ENCODE results near the gene CNTNAP2. TPM values are rescaled to one million over a fixed set of nuclear protein-coding genes. Genes with fewer than 3 reads are reported as not detected.

Gene CNTNAP2
- total RNA-seq, 1 experiment from 2014 or later, result 60.0 TPM

DNA sequence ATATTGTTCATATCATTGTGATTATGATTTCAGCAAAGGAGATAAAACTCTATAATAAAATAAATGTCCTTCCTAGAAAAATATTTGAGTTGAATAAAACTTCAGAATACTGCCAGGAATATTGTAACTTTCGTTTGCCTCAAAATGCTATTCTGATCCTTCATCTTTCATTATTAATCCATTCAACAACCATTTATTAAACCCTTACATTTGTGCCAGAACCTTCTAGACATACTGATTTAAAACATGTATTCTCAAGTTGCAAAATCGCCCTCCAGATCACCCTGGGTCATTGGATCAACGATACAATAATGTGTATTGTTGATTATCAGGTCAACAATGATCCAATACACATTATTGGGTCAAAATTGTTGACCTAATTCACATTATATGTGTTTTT lies 759.8 kb downstream of the CNTNAP2 start:
- TF ChIP-seq, protein P1, sequence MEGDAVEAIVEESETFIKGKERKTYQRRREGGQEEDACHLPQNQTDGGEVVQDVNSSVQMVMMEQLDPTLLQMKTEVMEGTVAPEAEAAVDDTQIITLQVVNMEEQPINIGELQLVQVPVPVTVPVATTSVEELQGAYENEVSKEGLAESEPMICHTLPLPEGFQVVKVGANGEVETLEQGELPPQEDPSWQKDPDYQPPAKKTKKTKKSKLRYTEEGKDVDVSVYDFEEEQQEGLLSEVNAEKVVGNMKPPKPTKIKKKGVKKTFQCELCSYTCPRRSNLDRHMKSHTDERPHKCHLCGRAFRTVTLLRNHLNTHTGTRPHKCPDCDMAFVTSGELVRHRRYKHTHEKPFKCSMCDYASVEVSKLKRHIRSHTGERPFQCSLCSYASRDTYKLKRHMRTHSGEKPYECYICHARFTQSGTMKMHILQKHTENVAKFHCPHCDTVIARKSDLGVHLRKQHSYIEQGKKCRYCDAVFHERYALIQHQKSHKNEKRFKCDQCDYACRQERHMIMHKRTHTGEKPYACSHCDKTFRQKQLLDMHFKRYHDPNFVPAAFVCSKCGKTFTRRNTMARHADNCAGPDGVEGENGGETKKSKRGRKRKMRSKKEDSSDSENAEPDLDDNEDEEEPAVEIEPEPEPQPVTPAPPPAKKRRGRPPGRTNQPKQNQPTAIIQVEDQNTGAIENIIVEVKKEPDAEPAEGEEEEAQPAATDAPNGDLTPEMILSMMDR (conservative IDR thresholded peaks at IDR 0.05; ENCODE audit: low read depth, low read length), result no peak
- no peak for TF ChIP-seq EZH2 (IDR thresholded peaks at IDR 0.05; ENCODE audit: borderline replicate concordance, low read depth, low read length, poor library complexity, severe bottlenecking)
- no peak overlapping the region for H3K27ac ChIP-seq (ENCODE audit: low read depth, low read length, poor library complexity, severe bottlenecking)
- intact Hi-C loops (cut with micrococcal nuclease; ENCODE audit: unreplicated experiment), result no loop called here
- no TSS peak for BruUV-seq (replicated peaks)
- ChIA-PET POLR2A (ENCODE audit: low non-redundant PET) (no interaction called here), CTCF (no interaction called here)
- no peaks in the 10 kb centered on the region for H3K4me1 ChIP-seq (ENCODE audit: insufficient read depth, low read length, poor library complexity, severe bottlenecking)
- H3K4me3 ChIP-seq (ENCODE audit: low read depth, low read length, poor library complexity, severe bottlenecking), result no peak overlapping the region
- DNase-seq (ENCODE audit: low spot score), result no peak
- H3K36me3 ChIP-seq (ENCODE audit: insufficient read depth, low read length, poor library complexity, severe bottlenecking), result no peaks in the 10 kb centered on the region
- no peaks in the 10 kb centered on the region for H3K9me3 ChIP-seq (ENCODE audit: low read depth, low read length, poor library complexity, severe bottlenecking)
- H3K27me3 ChIP-seq (replicated peaks; ENCODE audit: insufficient read depth, low read depth, low read length, poor library complexity), result no peaks in the 10 kb centered on the region

DNA sequence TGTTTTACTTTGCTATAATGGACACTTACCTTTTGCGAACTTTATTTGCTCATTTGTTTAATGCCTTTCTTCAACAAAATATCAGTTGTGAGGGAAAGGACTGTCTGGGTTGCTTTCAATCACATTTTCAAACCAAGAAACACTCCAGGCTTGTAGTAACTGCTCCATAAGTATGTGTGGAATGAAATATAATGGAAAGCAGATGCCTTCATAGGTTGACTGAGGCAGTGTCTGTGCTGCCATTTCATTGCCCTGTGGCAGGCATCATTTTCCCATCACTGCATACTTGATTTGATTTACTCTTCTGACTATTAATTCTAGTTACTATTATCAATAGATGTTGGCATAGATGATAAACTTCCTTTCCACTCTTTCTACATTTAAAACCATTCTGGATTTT lies 762.3 kb downstream of the CNTNAP2 start:
- POLR2A ChIA-PET (ENCODE audit: low non-redundant PET), result no interaction called here
- no peak overlapping the region for H3K27ac ChIP-seq (ENCODE audit: low read depth, low read length, poor library complexity, severe bottlenecking)
- no peaks in the 10 kb centered on the region for H3K36me3 ChIP-seq (ENCODE audit: insufficient read depth, low read length, poor library complexity, severe bottlenecking)
- CTCF ChIA-PET, result no interaction called here
- H3K9me3 ChIP-seq (ENCODE audit: low read depth, low read length, poor library complexity, severe bottlenecking), result no peaks in the 10 kb centered on the region
- DNase-seq (ENCODE audit: low spot score), result no peak
- no peak overlapping the region for H3K4me3 ChIP-seq (ENCODE audit: low read depth, low read length, poor library complexity, severe bottlenecking)
- intact Hi-C loops (cut with micrococcal nuclease; ENCODE audit: unreplicated experiment), result no loop called here
- H3K4me1 ChIP-seq (ENCODE audit: insufficient read depth, low read length, poor library complexity, severe bottlenecking), result no peaks in the 10 kb centered on the region
- no TSS peak for BruUV-seq (replicated peaks)
- no peak for TF ChIP-seq EZH2 (IDR thresholded peaks at IDR 0.05; ENCODE audit: borderline replicate concordance, low read depth, low read length, poor library complexity, severe bottlenecking)
- TF ChIP-seq, protein P1 (conservative IDR thresholded peaks at IDR 0.05; ENCODE audit: low read depth, low read length), result no peak
- no peaks in the 10 kb centered on the region for H3K27me3 ChIP-seq (replicated peaks; ENCODE audit: insufficient read depth, low read depth, low read length, poor library complexity)

DNA sequence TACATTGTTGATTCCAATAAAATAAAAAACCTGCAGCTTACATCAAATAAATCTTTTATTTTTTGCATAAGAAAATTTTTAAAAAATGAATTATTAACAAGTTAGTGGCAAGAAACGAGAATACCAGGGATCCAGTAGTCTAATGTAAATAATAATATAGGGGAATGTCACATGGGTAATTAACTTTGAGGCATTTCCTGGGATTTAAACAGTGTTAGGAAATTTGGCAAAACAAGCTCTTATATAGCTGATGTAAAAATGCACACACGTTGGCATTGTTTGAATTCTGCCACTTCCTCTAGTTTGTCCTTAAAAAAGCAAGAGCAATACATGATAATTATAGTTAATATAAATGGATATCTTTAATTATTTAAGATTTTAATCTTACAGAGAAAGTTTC lies 768.6 kb downstream of the CNTNAP2 start:
- no peak for TF ChIP-seq EZH2 (IDR thresholded peaks at IDR 0.05; ENCODE audit: borderline replicate concordance, low read depth, low read length, poor library complexity, severe bottlenecking)
- TF ChIP-seq, protein P1 (conservative IDR thresholded peaks at IDR 0.05; ENCODE audit: low read depth, low read length), result no peak
- Histone ChIP-seq H3K4me3 (ENCODE audit: low read depth, low read length, poor library complexity, severe bottlenecking) (no peak overlapping the region), H3K36me3 (ENCODE audit: insufficient read depth, low read length, poor library complexity, severe bottlenecking) (no peaks in the 10 kb centered on the region), H3K4me1 (ENCODE audit: insufficient read depth, low read length, poor library complexity, severe bottlenecking) (peaks cover 17% of the 10 kb centered on the region), H3K27ac (ENCODE audit: low read depth, low read length, poor library complexity, severe bottlenecking) (peak overlapping the region; percentile 62), H3K27me3 (replicated peaks; ENCODE audit: insufficient read depth, low read depth, low read length, poor library complexity) (no peaks in the 10 kb centered on the region), H3K9me3 (ENCODE audit: low read depth, low read length, poor library complexity, severe bottlenecking) (no peaks in the 10 kb centered on the region)
- BruUV-seq (replicated peaks), result no TSS peak
- DNase-seq (ENCODE audit: low spot score), result peak; percentile 73
- POLR2A ChIA-PET (ENCODE audit: low non-redundant PET), result no interaction called here
- CTCF ChIA-PET, result no interaction called here
- intact Hi-C loops (cut with micrococcal nuclease; ENCODE audit: unreplicated experiment), result no loop called here
